Measurements from ENCODE around the gene EGFR. TPM values are rescaled to one million over a fixed set of nuclear protein-coding genes. Genes with fewer than 3 reads are reported as not detected.

EGFR gene
- polyA plus RNA-seq, 1 donor from 2014 or later = 0.22 TPM

DNA sequence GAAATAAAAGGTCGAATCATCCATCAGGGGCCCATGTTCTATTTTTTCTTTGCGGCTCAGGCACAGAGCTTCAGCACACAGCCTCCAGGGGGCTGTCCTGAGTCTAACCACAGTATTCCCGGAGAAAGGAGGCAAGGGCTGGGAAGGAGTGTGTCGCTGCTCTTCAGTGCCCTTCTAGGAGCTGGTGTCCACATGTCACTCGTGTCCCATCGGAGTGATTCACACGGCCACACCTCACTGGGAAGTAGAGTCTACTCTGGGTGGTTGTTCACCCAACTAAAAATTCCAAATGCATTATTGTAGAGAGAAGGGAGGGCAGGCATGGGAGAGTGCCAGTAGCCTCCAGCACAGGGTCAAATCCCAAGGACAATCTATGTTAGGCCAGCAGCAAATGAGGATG is 231.5 kb downstream of the EGFR start:
- Histone ChIP-seq H3K9ac (ENCODE audit: low read length) (no peak overlapping the region), H3F3A (ENCODE audit: insufficient read depth, low read length, poor library complexity, severe bottlenecking) (no peaks in the 10 kb centered on the region), H4K20me1 (ENCODE audit: insufficient read depth) (no peaks in the 10 kb centered on the region), H3K27me3 (ENCODE audit: insufficient read depth, low read depth, low read length) (peaks cover 9% of the 10 kb centered on the region), H3K9me3 (ENCODE audit: low read length) (no peaks in the 10 kb centered on the region), H3K4me3 (ENCODE audit: low read length) (no peak overlapping the region), H3K9me2 (ENCODE audit: insufficient read depth, low read length) (no peaks in the 10 kb centered on the region), H3K79me2 (replicated peaks; ENCODE audit: insufficient read depth, low read length) (no peaks in the 10 kb centered on the region), H3K27ac (ENCODE audit: low read length) (no peak overlapping the region), H2AFZ (ENCODE audit: low read depth, low read length) (no peak overlapping the region), H3K36me3 (ENCODE audit: insufficient read depth, low read length) (no peaks in the 10 kb centered on the region), H3K4me2 (ENCODE audit: low read length) (no peak overlapping the region)
- TF ChIP-seq RAD21 (conservative IDR thresholded peaks at IDR 0.05) = no peak
- TF ChIP-seq CTCF (IDR thresholded peaks at IDR 0.05; ENCODE audit: poor library complexity, severe bottlenecking) = no peak
- no peak for TF ChIP-seq EZH2 (IDR thresholded peaks at IDR 0.05; ENCODE audit: borderline replicate concordance, insufficient read depth, low read length, poor library complexity, severe bottlenecking)
- no peak for TF ChIP-seq POLR2AphosphoS5 (IDR thresholded peaks at IDR 0.05)
- TF ChIP-seq, protein P1, sequence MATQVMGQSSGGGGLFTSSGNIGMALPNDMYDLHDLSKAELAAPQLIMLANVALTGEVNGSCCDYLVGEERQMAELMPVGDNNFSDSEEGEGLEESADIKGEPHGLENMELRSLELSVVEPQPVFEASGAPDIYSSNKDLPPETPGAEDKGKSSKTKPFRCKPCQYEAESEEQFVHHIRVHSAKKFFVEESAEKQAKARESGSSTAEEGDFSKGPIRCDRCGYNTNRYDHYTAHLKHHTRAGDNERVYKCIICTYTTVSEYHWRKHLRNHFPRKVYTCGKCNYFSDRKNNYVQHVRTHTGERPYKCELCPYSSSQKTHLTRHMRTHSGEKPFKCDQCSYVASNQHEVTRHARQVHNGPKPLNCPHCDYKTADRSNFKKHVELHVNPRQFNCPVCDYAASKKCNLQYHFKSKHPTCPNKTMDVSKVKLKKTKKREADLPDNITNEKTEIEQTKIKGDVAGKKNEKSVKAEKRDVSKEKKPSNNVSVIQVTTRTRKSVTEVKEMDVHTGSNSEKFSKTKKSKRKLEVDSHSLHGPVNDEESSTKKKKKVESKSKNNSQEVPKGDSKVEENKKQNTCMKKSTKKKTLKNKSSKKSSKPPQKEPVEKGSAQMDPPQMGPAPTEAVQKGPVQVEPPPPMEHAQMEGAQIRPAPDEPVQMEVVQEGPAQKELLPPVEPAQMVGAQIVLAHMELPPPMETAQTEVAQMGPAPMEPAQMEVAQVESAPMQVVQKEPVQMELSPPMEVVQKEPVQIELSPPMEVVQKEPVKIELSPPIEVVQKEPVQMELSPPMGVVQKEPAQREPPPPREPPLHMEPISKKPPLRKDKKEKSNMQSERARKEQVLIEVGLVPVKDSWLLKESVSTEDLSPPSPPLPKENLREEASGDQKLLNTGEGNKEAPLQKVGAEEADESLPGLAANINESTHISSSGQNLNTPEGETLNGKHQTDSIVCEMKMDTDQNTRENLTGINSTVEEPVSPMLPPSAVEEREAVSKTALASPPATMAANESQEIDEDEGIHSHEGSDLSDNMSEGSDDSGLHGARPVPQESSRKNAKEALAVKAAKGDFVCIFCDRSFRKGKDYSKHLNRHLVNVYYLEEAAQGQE (IDR thresholded peaks at IDR 0.05; ENCODE audit: borderline replicate concordance) = no peak
- TF ChIP-seq EP300 (conservative IDR thresholded peaks at IDR 0.05; ENCODE audit: poor library complexity, severe bottlenecking) = no peak
- no peak for TF ChIP-seq TAF1 (IDR thresholded peaks at IDR 0.05; ENCODE audit: low read depth)
- TF ChIP-seq MXI1 (conservative IDR thresholded peaks at IDR 0.05; ENCODE audit: poor library complexity, severe bottlenecking) = no peak
- no peak for TF ChIP-seq SMC3 (conservative IDR thresholded peaks at IDR 0.05; ENCODE audit: poor library complexity)

- Histone ChIP-seq H3K27me3 (ENCODE audit: insufficient read depth, low read depth, low read length) (peaks cover 9% of the 10 kb centered on the region), H3K4me2 (ENCODE audit: low read length) (no peak overlapping the region), H3K9me2 (ENCODE audit: insufficient read depth, low read length) (no peaks in the 10 kb centered on the region), H3K9me3 (ENCODE audit: low read length) (no peaks in the 10 kb centered on the region), H3K36me3 (ENCODE audit: insufficient read depth, low read length) (no peaks in the 10 kb centered on the region), H3K9ac (ENCODE audit: low read length) (no peak overlapping the region), H4K20me1 (ENCODE audit: insufficient read depth) (no peaks in the 10 kb centered on the region), H3K79me2 (replicated peaks; ENCODE audit: insufficient read depth, low read length) (no peaks in the 10 kb centered on the region), H3K27ac (ENCODE audit: low read length) (no peak overlapping the region), H3K4me3 (ENCODE audit: low read length) (no peak overlapping the region), H3F3A (ENCODE audit: insufficient read depth, low read length, poor library complexity, severe bottlenecking) (no peaks in the 10 kb centered on the region), H2AFZ (ENCODE audit: low read depth, low read length) (no peak overlapping the region)
- TF ChIP-seq SMC3 (conservative IDR thresholded peaks at IDR 0.05; ENCODE audit: poor library complexity) = no peak
- TF ChIP-seq CTCF (IDR thresholded peaks at IDR 0.05; ENCODE audit: poor library complexity, severe bottlenecking) = no peak
- TF ChIP-seq EZH2 (IDR thresholded peaks at IDR 0.05; ENCODE audit: borderline replicate concordance, insufficient read depth, low read length, poor library complexity, severe bottlenecking) = no peak
- TF ChIP-seq RAD21 (conservative IDR thresholded peaks at IDR 0.05) = no peak
- TF ChIP-seq TAF1 (IDR thresholded peaks at IDR 0.05; ENCODE audit: low read depth) = no peak
- TF ChIP-seq MXI1 (conservative IDR thresholded peaks at IDR 0.05; ENCODE audit: poor library complexity, severe bottlenecking) = no peak
- TF ChIP-seq, protein P1 (IDR thresholded peaks at IDR 0.05; ENCODE audit: borderline replicate concordance) = no peak
- TF ChIP-seq EP300 (conservative IDR thresholded peaks at IDR 0.05; ENCODE audit: poor library complexity, severe bottlenecking) = no peak
- no peak for TF ChIP-seq POLR2AphosphoS5 (IDR thresholded peaks at IDR 0.05)
Measured at GRCh38 chr7:55251313-55251712, 232.5 kb downstream of the EGFR start.

Data from neural cell (in vitro differentiated cells).